Raji (cell line): ENCODE data around the gene TAPT1.

Experiments
- POLR2A ChIP-seq: IDR thresholded peaks from 2 replicates; pipeline ENCODE4 v1.6.1; 2011; ENCODE audit warnings: low read depth, low read length, control low read depth; ENCODE audit not compliant: insufficient read depth

TAPT1 gene

GRCh38 chr4:16256343-16256742 lies 30.1 kb upstream of the TAPT1 start:
- no peak for TF ChIP-seq POLR2A

- no peak for TF ChIP-seq POLR2A
Measured at GRCh38 chr4:16255730-16256129, 29.5 kb upstream of the TAPT1 start.

GRCh38 chr4:16253127-16253960 lies 27.1 kb upstream of the TAPT1 start:
- no peak for TF ChIP-seq POLR2A

GRCh38 chr4:16250661-16251365 lies 24.5 kb upstream of the TAPT1 start:
- no peak for TF ChIP-seq POLR2A

- no peak for TF ChIP-seq POLR2A
Measured at GRCh38 chr4:16248605-16249004, 22.3 kb upstream of the TAPT1 start.

- TF ChIP-seq POLR2A = no peak
Measured at GRCh38 chr4:16245241-16245640, 19.0 kb upstream of the TAPT1 start.

GRCh38 chr4:16243285-16243684 lies 17.0 kb upstream of the TAPT1 start:
- TF ChIP-seq POLR2A = no peak

GRCh38 chr4:16240300-16240699 lies 14.0 kb upstream of the TAPT1 start:
- no peak for TF ChIP-seq POLR2A

- no peak for TF ChIP-seq POLR2A
Measured at GRCh38 chr4:16239086-16239485, 12.8 kb upstream of the TAPT1 start.

GRCh38 chr4:16238327-16238726 lies 12.1 kb upstream of the TAPT1 start:
- TF ChIP-seq POLR2A = no peak

GRCh38 chr4:16237715-16238114 lies 11.4 kb upstream of the TAPT1 start:
- TF ChIP-seq POLR2A = no peak

- no peak for TF ChIP-seq POLR2A
Measured at GRCh38 chr4:16236402-16237023, 10.2 kb upstream of the TAPT1 start.

GRCh38 chr4:16235209-16235608 lies 8.9 kb upstream of the TAPT1 start:
- TF ChIP-seq POLR2A = no peak

- no peak for TF ChIP-seq POLR2A
Measured at GRCh38 chr4:16233569-16234177, 7.4 kb upstream of the TAPT1 start.

- no peak for TF ChIP-seq POLR2A
Measured at GRCh38 chr4:16231570-16232245, 5.4 kb upstream of the TAPT1 start.
